Mucosa of stomach (tissue), 1 donor: ENCODE results near the gene CTSF.
"Not testable (repeated sequence)": the region's sequence is repeated elsewhere in the genome, so short reads cannot be mapped to it uniquely, and the experiment has no call there.

Source experiments
- H3K27me3 ChIP-seq: one replicate; pipeline ENCODE4 v1.7.0; 2013; ENCODE audit warnings: mild to moderate bottlenecking, low read length; ENCODE audit not compliant: control insufficient read depth, insufficient read depth
- H3K36me3 ChIP-seq: one replicate; pipeline ENCODE4 v1.7.0; 2013; ENCODE audit warnings: low read length; ENCODE audit not compliant: control insufficient read depth, insufficient read depth
- H3K4me1 ChIP-seq: one replicate; pipeline ENCODE4 v1.7.0; 2013; ENCODE audit warnings: mild to moderate bottlenecking, low read length; ENCODE audit not compliant: control insufficient read depth, insufficient read depth
- H3K4me3 ChIP-seq: one replicate; pipeline ENCODE4 v1.7.0; 2013; ENCODE audit warnings: low read length
- H3K9ac ChIP-seq: one replicate; pipeline ENCODE4 v1.7.0; 2013; ENCODE audit warnings: mild to moderate bottlenecking, low read length, moderate library complexity
- H3K9me3 ChIP-seq: one replicate; pipeline ENCODE4 v1.7.0; 2013; ENCODE audit warnings: mild to moderate bottlenecking, low read length, moderate library complexity; ENCODE audit not compliant: control insufficient read depth
- donor health status: Pancreatic carcinoma.

The CTSF gene

GRCh38 chr11:66549696-66550095 lies 18.7 kb downstream of the CTSF start:
- H3K4me3 ChIP-seq, result no peak overlapping the region
- peaks cover 7% of the 10 kb centered on the region for H3K4me1 ChIP-seq
- H3K27me3 ChIP-seq, result peaks cover 11% of the 10 kb centered on the region
- no peaks in the 10 kb centered on the region for H3K36me3 ChIP-seq
- H3K9ac ChIP-seq, result no peak overlapping the region
- no peaks in the 10 kb centered on the region for H3K9me3 ChIP-seq

- no peaks in the 10 kb centered on the region for H3K9me3 ChIP-seq
- H3K9ac ChIP-seq, result no peak overlapping the region
- H3K36me3 ChIP-seq, result no peaks in the 10 kb centered on the region
- H3K4me1 ChIP-seq, result peaks cover 11% of the 10 kb centered on the region
- H3K4me3 ChIP-seq, result no peak overlapping the region
- peaks cover 11% of the 10 kb centered on the region for H3K27me3 ChIP-seq
These were observed 19.4 kb downstream of the CTSF start for GRCh38 chr11:66548774-66549630.

- Histone ChIP-seq H3K4me1 (peaks cover 12% of the 10 kb centered on the region), H3K27me3 (peaks cover 11% of the 10 kb centered on the region), H3K36me3 (no peaks in the 10 kb centered on the region), H3K9ac (no peak overlapping the region), H3K4me3 (no peak overlapping the region), H3K9me3 (no peaks in the 10 kb centered on the region)
These were observed 20.4 kb downstream of the CTSF start for GRCh38 chr11:66548041-66548440.

- no peak overlapping the region for H3K9ac ChIP-seq
- H3K27me3 ChIP-seq, result peaks cover 11% of the 10 kb centered on the region
- no peak overlapping the region for H3K4me3 ChIP-seq
- H3K4me1 ChIP-seq, result peaks cover 12% of the 10 kb centered on the region
- no peaks in the 10 kb centered on the region for H3K36me3 ChIP-seq
- no peaks in the 10 kb centered on the region for H3K9me3 ChIP-seq
These were observed 20.8 kb downstream of the CTSF start for GRCh38 chr11:66547662-66548009.

- Histone ChIP-seq H3K9me3 (no peaks in the 10 kb centered on the region), H3K4me1 (peaks cover 12% of the 10 kb centered on the region), H3K4me3 (no peak overlapping the region), H3K27me3 (peaks cover 11% of the 10 kb centered on the region), H3K36me3 (no peaks in the 10 kb centered on the region), H3K9ac (no peak overlapping the region)
These were observed 21.3 kb downstream of the CTSF start for GRCh38 chr11:66546966-66547661.

GRCh38 chr11:66546368-66546965 lies 21.9 kb downstream of the CTSF start, which contains the start of gene ACTN3:
TSS of gene ACTN3 (plus strand) at chr11:66546903. CDS start at chr11:66546938, 35 bp downstream.
- no peaks in the 10 kb centered on the region for H3K36me3 ChIP-seq
- peaks cover 12% of the 10 kb centered on the region for H3K4me1 ChIP-seq
- H3K9me3 ChIP-seq, result no peaks in the 10 kb centered on the region
- peak within 1 kb of the TSS; percentile 61 for H3K4me3 ChIP-seq
- peak within 1 kb of the TSS; percentile 79 for H3K9ac ChIP-seq
- peaks cover 11% of the 10 kb centered on the region for H3K27me3 ChIP-seq

GRCh38 chr11:66545701-66546367 lies 22.6 kb downstream of the CTSF start, which contains the start of gene ZDHHC24:
TSS of gene ZDHHC24 (minus strand) at chr11:66546048. CDS start at chr11:66546003, 45 bp downstream.
- no peaks in the 10 kb centered on the region for H3K9me3 ChIP-seq
- H3K4me1 ChIP-seq, result peaks cover 12% of the 10 kb centered on the region

GRCh38 chr11:66544952-66545351 lies 23.5 kb downstream of the CTSF start:
- H3K36me3 ChIP-seq, H3K4me3 ChIP-seq, H3K9me3 ChIP-seq: not testable (repeated sequence)
- Histone ChIP-seq H3K4me1 (peaks cover 12% of the 10 kb centered on the region), H3K27me3 (peaks cover 11% of the 10 kb centered on the region), H3K9ac (peak overlapping the region; percentile 79)

More at GRCh38 chr11:66545701-66546367, 22.6 kb downstream of the CTSF start, which contains the start of gene ZDHHC24:
- Histone ChIP-seq H3K4me3 (peak within 1 kb of the TSS; percentile 61), H3K36me3 (no peaks in the 10 kb centered on the region), H3K9ac (peak within 1 kb of the TSS; percentile 79), H3K27me3 (peaks cover 11% of the 10 kb centered on the region)

GRCh38 chr11:66543263-66544107 lies 24.9 kb downstream of the CTSF start:
- H3K9me3 ChIP-seq, result no peaks in the 10 kb centered on the region
- peak overlapping the region; percentile 8 for H3K9ac ChIP-seq
- peaks cover 12% of the 10 kb centered on the region for H3K4me1 ChIP-seq
- no peaks in the 10 kb centered on the region for H3K36me3 ChIP-seq
- H3K27me3 ChIP-seq, result peaks cover 11% of the 10 kb centered on the region
- H3K4me3 ChIP-seq, result no peak overlapping the region

GRCh38 chr11:66542362-66542761 lies 26.0 kb downstream of the CTSF start:
- Histone ChIP-seq H3K9ac (no peak overlapping the region), H3K27me3 (peaks cover 11% of the 10 kb centered on the region), H3K4me1 (peaks cover 12% of the 10 kb centered on the region), H3K9me3 (no peaks in the 10 kb centered on the region), H3K36me3 (no peaks in the 10 kb centered on the region), H3K4me3 (no peak overlapping the region)

- H3K36me3 ChIP-seq, result no peaks in the 10 kb centered on the region
- H3K4me1 ChIP-seq, result peaks cover 12% of the 10 kb centered on the region
- no peaks in the 10 kb centered on the region for H3K9me3 ChIP-seq
- H3K9ac ChIP-seq, result no peak overlapping the region
- H3K4me3 ChIP-seq, result no peak overlapping the region
- peaks cover 7% of the 10 kb centered on the region for H3K27me3 ChIP-seq
These were observed 26.5 kb downstream of the CTSF start for GRCh38 chr11:66541892-66542291.
